Uterus (tissue), 2 donors: Measurements from ENCODE around the gene CHST10.

Experiments used
- CTCF ChIP-seq, 4 experiments: fragments of 200-600 bp in 2 of 4; fragments of 450-650 bp in 2 of 4; sonication (generic) in 2 of 4; IDR thresholded peaks; one replicate each; pipeline ENCODE4 v1.5.1; 2016 to 2019; ENCODE audit warnings: antibody characterized with exemption in 4 of 4, mild to moderate bottlenecking in 2 of 4, moderate library complexity in 1 of 4
- POLR2A ChIP-seq, 2 donors: fragments of 450-650 bp; IDR thresholded peaks; one replicate each; pipeline ENCODE4 v1.6.1; 2016; ENCODE audit warnings: antibody characterized with exemption in 2 of 2, mild to moderate bottlenecking in 1 of 2, moderate library complexity in 1 of 2

GRCh38 chr2:100422320-100423055 lies 5.0 kb upstream of the CHST10 start:
- no peak for TF ChIP-seq POLR2A (IDR thresholded peaks at IDR 0.05)
- TF ChIP-seq CTCF (IDR thresholded peaks at IDR 0.05): peak in 1 of 4 experiments; percentile 27
